Retina (tissue), 1 donor: ENCODE data around the gene EFCAB12.
"Not testable (repeated sequence)": the region's sequence is repeated elsewhere in the genome, so short reads cannot be mapped to it uniquely, and the experiment has no call there.

Source experiments
- DNase-seq: peaks from one replicate; pipeline ENCODE4 v3.0.0-alpha.2; 2016

EFCAB12 gene

DNA sequence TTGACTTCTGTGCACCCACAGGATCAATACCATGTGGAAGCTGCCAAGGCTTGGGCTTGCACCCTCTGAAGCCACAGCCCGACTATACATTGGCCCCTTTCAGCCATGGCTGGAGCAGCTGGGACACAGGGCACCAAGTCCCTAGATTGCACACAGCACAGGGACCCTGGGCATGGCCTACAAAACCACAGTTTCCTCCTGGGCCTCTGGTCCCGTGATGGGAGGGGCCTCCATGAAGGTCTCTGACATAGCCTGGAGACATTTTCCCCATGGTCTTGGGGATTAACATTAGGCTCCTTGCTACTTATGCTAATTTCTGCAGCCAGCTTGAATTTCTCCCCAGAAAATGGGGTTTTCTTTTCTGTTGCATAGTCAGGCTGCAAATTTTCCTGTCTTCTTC, 63.6 kb downstream of the EFCAB12 start:
- not testable (repeated sequence) for DNase-seq

DNA sequence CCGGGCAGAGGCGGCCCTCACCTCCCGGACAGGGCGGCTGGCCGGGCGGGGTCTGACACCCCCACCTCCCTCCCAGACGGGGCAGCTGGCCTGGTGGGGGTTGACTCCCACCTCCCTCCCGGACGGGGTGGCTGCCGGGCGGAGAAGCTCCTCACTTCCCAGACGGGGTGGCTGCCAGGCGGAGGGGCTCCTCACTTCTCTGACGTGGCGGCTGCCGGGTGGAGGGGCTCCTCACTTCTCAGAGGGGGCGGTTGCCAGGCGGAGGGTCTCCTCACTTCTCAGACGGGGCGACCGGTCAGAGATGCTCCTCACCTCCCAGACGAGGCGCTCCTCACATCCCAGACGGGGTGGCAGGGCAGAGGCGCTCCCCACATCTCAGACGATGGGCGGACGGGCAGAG, 65.1 kb downstream of the EFCAB12 start:
- not testable (repeated sequence) for DNase-seq

DNA sequence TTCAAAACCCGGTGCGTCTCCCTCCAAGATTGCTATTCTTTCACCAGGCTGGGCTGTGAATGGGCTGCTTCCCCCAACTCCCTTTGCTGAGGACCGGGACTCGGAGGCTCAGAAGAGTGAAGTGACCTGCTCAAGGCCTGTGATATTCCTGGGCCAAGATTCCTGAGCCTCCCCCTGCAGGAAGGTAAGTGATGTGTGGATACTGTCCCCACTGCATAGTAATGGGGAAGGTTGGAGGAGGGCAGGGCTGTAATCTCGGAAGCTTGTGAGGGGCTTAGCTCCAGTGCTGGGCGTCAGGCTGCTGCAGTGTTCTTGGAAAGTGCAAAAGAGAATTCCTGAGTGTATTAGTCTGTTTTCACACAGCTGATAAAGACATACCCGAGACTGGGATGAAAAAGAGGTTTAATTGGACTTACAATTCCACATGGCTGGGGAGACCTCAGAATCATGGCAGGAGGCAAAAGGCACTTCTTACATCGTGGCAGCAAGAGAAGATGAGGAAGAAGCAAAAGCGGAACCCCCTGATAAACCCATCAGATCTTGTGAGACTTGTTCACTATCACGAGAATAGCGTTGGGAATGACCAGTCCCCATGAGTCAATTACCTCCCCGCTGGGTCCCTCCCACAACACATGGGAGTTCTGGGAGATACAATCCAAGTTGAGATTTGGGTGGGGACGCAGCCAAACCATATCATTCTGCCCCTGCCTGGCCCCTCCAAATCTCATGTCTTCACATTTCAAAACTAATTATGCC, 67.6 kb downstream of the EFCAB12 start:
- no peak for DNase-seq

DNA sequence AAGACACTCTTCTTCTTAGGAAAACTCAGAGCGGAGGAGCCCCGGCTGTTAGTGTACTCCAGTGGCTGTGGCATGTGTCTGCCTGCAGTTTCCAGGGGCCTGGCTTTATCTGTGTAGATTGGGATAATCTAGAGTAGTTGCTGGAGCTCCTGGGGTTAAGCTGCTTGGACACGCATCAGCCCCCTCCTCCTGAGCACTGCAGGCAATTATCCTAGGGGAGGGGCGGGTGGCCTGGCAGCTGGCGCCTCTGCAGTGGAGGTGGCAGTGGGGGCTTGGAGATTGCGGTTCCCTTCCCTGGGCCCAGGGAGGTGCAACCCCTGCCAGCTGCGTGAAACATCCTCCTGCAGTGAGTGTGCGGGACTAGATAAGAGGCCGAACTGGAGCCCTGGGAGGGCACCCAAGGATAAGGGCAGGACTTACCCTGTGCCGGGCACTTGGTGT, 68.2 kb downstream of the EFCAB12 start:
- peak; percentile 44 for DNase-seq

DNA sequence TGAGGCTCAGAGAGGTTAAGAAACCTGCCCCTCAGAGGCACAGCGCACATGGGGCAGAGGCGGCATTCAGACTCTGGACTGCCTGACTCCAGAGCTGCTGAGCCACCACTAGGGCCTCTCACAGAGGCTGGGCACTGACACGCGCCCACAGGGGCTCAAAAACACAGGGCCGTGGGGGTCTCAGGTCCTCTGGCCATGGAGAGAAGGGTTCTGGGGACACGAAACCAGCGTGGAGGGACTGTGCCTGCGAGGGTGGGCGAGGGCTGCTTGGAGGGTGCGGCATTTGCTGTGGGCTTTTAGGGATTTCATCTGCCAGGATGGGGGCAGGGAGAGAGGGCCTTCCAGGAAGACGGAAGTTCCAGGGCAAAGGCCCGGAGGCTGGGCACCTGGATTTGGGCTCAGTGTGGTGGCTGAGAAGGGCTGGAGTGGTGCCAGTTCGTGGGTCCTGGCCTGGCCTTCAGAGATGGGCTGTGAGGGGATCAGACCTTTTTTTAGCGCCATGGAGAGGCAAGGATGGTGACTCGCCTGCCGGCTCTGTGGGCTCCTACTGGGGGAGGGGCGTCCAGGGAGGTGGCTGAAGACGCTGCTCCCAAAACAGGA, 69.6 kb downstream of the EFCAB12 start:
- no peak for DNase-seq

DNA sequence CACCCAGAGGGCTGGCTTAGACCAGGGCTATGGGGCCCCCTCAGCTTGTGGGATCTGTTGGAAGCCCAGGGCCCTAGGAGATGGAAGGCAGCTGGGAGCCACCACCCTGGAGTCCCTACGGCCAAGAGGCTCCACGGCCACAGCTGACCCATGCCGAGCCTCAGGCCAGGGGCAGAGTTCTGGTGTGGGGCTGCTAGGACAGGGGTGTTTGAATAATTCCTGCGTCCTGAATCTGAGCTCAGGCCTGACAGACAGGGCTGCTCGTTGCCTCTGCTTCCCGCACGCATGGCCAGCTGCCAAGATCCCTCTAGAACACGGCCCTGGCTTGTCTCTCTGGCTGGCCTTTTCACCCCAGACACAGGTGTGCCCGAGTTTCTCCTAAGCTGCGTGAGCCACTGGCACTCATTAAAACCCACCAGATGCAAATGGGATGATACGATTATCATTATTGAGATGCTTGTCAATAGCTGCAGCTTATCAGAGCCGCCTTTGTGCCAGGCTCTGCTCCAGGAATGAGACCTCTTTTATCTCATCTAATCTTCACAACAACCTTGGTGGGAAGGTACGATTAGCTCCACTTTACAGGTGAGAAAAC, 70.2 kb downstream of the EFCAB12 start:
- no peak for DNase-seq

DNA sequence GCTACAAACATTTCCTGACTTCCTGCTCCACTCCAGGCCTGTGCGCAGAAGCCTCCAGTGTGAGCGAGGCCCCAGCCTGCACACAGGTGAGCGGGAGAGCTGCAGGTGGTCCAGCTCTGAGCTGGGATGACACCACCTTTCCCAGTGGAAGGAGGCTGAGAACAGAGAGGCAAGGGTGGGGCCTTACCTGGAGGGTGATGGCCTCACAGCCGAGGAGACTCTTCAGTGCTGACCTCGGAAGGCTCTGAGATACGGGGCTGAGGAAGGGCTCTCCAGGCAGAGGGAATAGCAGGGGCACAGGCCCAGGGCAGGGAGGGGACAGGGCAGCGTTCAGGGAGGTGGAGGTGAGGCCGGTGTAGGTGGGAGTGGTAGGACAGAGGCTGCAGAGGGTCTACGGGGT, 70.8 kb downstream of the EFCAB12 start:
- no peak for DNase-seq

DNA sequence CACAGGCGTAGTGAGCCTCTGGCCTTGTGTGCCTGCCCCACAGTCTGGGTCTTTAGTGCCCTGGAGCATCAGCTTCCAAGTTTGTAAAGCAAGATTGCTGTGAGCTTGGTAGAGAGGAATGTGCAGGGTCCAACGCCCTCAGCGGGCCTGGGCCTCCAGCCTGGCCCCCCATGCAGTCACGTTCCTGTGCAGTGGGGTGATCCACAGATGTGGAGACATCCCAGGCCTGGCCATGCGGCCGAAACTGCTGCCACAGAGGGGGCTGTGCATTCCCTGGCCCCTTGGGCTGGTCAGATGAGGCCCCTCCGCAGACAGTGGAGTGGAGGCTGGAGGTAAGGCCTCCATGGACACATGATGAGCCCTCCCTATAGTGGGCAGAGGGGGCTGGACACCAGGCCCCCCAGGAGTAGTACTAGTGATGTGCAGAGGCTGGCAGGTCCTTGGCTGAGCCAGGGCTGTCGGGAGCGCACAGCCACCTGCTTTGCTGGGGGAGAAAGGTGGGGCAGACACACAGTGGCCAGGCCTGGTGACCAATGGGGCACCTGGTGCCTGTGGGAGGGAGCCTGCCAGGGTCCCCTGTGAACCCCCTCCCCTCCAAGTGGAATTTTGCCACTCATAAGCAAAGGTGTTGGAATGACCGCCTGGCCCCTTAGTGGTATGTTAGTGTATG, 71.5 kb downstream of the EFCAB12 start:
- DNase-seq: no peak

DNA sequence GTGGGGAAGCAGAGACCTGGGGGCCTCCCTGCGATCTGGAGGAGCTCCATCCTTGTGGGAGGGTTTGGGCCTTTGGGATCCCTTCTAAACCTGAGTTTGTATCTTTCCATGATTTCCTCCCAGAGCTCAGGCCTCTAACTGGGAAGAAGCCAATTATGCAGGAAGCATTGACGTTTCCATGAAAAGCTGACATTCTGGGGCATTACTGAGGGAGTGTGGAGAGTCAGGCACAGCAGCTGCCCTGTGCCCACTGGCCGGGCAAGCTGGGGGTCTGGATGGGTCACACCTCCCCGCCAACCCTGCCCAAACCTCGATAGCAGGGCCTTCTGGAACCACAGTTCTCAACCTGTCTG, 74.9 kb downstream of the EFCAB12 start:
- DNase-seq: no peak

DNA sequence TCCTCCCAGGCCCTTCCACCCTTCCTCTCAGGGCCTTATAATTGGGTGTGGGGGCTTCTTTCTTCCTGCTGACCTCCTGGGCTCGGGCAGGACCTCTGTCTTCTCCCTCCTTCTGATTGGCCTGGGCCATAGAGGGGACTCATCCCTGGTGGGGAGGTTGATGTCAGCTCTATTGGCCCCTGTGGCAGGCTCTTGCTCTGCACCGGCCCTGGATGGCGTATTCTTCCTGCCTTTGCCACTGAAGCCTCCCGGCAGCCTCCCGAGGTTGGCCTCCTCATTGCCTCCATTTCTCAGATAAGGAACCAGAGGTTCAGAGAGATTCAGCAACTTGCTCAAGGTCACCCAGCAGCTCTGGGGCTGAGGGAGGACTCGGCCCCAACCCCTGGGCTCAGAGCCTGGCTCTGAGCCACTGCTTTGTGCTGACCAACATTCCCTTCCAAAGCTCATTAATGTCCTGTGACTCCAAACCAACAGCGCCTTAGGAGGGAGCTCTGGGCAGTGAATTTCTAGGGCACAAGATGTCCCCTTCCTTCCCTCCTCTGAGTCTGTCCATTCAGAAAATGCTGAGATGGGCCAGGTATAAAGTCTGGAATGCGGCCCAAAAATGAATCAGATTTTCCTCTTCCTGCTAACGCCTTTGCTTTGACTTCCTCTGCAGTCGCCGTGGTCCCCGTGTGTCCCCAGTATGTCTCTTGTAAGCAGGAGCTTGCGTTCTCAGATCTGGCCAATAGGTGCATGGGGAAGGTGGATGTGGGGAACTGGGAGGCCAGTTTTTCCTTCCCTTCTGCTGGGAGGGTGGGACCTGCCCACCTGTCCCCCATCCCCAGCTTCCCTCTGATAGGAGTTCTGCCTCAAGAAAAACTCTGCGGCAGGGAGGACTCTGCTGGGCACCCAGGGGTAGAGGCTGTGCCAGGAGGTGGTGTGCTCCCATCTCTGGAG, 75.5 kb downstream of the EFCAB12 start:
- DNase-seq: no peak

DNA sequence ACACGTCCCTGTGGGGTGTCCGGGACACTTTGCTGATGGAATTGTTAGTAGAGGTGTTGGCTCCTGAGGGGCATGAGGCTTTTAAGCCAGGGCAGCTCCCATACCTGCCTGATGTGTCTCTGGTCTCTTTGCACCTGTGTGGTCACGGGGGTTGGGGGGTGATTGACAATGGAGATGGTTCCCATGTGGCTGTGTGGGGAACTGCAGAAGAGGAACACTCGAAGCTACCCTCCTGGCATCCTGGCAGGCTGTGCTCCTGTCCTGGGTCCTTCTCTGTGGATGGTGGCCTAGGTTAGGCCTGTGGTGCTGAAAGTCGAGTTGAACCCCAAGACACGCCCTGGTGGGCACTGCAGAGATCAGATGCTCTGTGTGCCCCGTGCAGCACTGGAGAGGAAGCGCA, 76.4 kb downstream of the EFCAB12 start:
- no peak for DNase-seq
